ENCODE results near the gene ILDR2. TPM values are rescaled to one million over a fixed set of nuclear protein-coding genes. Genes with fewer than 3 reads are reported as not detected.

Gene ILDR2
- total RNA-seq, 4 donors from 2014 or later = 0.04 to 0.57 (median 0.21) TPM; not detected in 1

DNA sequence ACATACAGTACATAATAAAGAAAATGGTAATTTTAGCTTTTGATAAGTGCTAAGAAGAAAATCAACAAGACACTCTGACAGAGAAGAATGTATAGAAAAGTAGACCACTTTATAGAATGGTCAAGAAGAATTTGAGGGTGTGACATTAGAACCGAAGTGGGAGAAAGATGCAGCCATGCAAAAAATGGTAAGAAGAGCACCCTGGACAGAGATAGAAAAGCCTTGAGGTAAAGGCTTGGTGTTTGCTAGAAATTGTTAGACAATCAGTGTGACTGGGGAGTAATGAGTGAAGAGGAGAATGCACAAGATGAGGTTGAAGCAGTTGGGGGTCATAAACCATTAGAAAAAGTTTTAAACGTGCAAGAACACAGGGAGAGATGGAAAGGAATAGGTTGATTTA is 37.2 kb upstream of the ILDR2 start:
- TF ChIP-seq POLR2A (IDR thresholded peaks at IDR 0.05) = no peak
- TF ChIP-seq, protein P1, sequence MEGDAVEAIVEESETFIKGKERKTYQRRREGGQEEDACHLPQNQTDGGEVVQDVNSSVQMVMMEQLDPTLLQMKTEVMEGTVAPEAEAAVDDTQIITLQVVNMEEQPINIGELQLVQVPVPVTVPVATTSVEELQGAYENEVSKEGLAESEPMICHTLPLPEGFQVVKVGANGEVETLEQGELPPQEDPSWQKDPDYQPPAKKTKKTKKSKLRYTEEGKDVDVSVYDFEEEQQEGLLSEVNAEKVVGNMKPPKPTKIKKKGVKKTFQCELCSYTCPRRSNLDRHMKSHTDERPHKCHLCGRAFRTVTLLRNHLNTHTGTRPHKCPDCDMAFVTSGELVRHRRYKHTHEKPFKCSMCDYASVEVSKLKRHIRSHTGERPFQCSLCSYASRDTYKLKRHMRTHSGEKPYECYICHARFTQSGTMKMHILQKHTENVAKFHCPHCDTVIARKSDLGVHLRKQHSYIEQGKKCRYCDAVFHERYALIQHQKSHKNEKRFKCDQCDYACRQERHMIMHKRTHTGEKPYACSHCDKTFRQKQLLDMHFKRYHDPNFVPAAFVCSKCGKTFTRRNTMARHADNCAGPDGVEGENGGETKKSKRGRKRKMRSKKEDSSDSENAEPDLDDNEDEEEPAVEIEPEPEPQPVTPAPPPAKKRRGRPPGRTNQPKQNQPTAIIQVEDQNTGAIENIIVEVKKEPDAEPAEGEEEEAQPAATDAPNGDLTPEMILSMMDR (IDR thresholded peaks at IDR 0.05) = no peak
- intact Hi-C loops (cut with DNase I) = no loop called here
- no peaks in the 10 kb centered on the region for H3K9me3 ChIP-seq
- DNase-seq = no peak
- no peak overlapping the region for H3K4me3 ChIP-seq
- H3K27me3 ChIP-seq = no peaks in the 10 kb centered on the region
- no peak overlapping the region for H3K27ac ChIP-seq
- no peaks in the 10 kb centered on the region for H3K4me1 ChIP-seq
- 58 to 63% methylated on average over 2 of the region's 2 CpGs for WGBS, 2 donors
- no peaks in the 10 kb centered on the region for H3K36me3 ChIP-seq

GRCh38 chr1:167011560-167012191 is 36.3 kb upstream of the ILDR2 start:
- Histone ChIP-seq H3K27me3 (no peaks in the 10 kb centered on the region), H3K4me1 (no peaks in the 10 kb centered on the region), H3K36me3 (no peaks in the 10 kb centered on the region), H3K27ac (no peak overlapping the region), H3K9me3 (no peaks in the 10 kb centered on the region), H3K4me3 (no peak overlapping the region)
- no peak for DNase-seq
- WGBS, 2 donors = 88 to 90% methylated on average over 1 of the region's 1 CpG
- intact Hi-C loops (cut with DNase I) = no loop called here
- TF ChIP-seq POLR2A (IDR thresholded peaks at IDR 0.05) = no peak
- TF ChIP-seq, protein P1 (IDR thresholded peaks at IDR 0.05) = no peak

GRCh38 chr1:167003711-167004110 is 28.4 kb upstream of the ILDR2 start:
- Histone ChIP-seq H3K9me3 (no peaks in the 10 kb centered on the region), H3K4me3 (no peak overlapping the region), H3K4me1 (no peaks in the 10 kb centered on the region), H3K27me3 (no peaks in the 10 kb centered on the region), H3K27ac (no peak overlapping the region), H3K36me3 (no peaks in the 10 kb centered on the region)
- TF ChIP-seq POLR2A (IDR thresholded peaks at IDR 0.05) = no peak
- TF ChIP-seq, protein P1 (IDR thresholded peaks at IDR 0.05) = no peak
- no peak for DNase-seq
- intact Hi-C loops (cut with DNase I) = no loop called here
- 78 to 83% methylated on average over 2 of the region's 2 CpGs for WGBS, 2 donors

DNA sequence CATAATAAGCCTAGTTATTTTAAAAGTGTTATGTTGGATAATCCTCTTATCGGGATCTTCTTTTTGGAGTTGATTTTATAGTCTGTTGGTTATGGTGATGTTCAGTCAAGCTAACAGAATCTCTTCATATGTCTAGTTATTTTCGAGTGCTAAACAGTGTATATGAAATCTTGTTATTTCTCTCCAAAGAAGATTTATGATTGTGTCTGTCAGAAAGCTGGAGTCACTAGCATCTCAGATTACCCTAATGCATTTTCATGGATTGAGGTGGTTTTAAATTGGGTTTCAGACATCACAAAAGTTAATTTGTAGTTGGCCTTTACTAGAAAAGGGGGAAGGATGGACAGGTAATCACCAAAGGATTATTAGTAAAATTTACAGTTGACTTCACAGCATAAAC is 27.0 kb upstream of the ILDR2 start:
- WGBS, 2 donors = 66 to 76% methylated on average over 2 of the region's 2 CpGs

DNA sequence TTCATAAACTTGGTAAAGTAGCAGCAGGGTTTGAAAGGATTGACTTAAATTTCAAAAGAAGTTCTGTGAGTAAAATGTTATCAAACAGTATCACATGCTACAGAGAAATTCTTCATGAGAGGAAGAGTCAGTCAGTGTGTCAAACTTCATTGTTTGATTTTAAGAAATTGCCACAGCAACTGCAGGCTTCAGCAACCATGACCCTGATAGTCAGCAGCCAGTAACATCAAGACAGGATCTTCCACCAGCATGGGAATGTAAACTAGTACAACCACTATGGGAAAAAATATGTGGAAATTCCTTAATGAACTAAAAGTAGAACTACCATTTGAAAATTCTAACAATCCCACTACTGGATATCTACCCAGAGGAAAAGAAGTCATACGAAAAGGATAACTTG is 25.2 kb upstream of the ILDR2 start:
- no peak for DNase-seq
- no peaks in the 10 kb centered on the region for H3K27me3 ChIP-seq
- no peak overlapping the region for H3K27ac ChIP-seq
- 53 to 86% methylated on average over 1 of the region's 1 CpG for WGBS, 2 donors
- no peaks in the 10 kb centered on the region for H3K4me1 ChIP-seq
- no peaks in the 10 kb centered on the region for H3K9me3 ChIP-seq
- TF ChIP-seq, protein P1 (IDR thresholded peaks at IDR 0.05) = no peak
- no peak for TF ChIP-seq POLR2A (IDR thresholded peaks at IDR 0.05)
- intact Hi-C loops (cut with DNase I) = no loop called here
- no peak overlapping the region for H3K4me3 ChIP-seq
- no peaks in the 10 kb centered on the region for H3K36me3 ChIP-seq

More for the DNA sequence above, 27.0 kb upstream of the ILDR2 start:
- no peak overlapping the region for H3K4me3 ChIP-seq
- H3K9me3 ChIP-seq = no peaks in the 10 kb centered on the region
- TF ChIP-seq POLR2A (IDR thresholded peaks at IDR 0.05) = no peak
- TF ChIP-seq, protein P1 (IDR thresholded peaks at IDR 0.05) = no peak
- no peak for DNase-seq
- no peaks in the 10 kb centered on the region for H3K27me3 ChIP-seq
- no peak overlapping the region for H3K27ac ChIP-seq
- no peaks in the 10 kb centered on the region for H3K4me1 ChIP-seq
- H3K36me3 ChIP-seq = no peaks in the 10 kb centered on the region
- intact Hi-C loops (cut with DNase I) = no loop called here

All from esophagus squamous epithelium (tissue), 5 donors.